ENCODE data around the gene CYS1. TPM values are rescaled to one million over a fixed set of nuclear protein-coding genes. Genes with fewer than 3 reads are reported as not detected.
A peak's percentile ranks its signal among the peaks of the same experiment; 100 is the strongest.

Gene CYS1, protein sequence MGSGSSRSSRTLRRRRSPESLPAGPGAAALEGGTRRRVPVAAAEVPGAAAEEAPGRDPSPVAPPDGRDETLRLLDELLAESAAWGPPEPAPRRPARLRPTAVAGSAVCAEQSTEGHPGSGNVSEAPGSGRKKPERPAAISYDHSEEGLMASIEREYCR
- not detected in 2 replicates for total RNA-seq (2016; rRNA removed; fragmentation: Illumina TruSeq; extraction: Trizol)
- total RNA-seq (2016; cell fraction: cytosol; rRNA removed; fragmentation: Illumina TruSeq; extraction: Trizol; ENCODE audit: low read depth): 0.09 TPM in 1 of 2 replicates, not detected in the other
- total RNA-seq (2016; cell fraction: insoluble cytoplasmic fraction; rRNA removed; fragmentation: Illumina TruSeq; extraction: Trizol): not detected in 2 replicates
- total RNA-seq (2016; cell fraction: membrane; rRNA removed; fragmentation: Illumina TruSeq; extraction: Trizol): 0.14 TPM in 1 of 2 replicates, not detected in the other
- total RNA-seq (2016; cell fraction: nucleus; rRNA removed; fragmentation: Illumina TruSeq; extraction: Trizol): not detected in 2 replicates
- polyA plus RNA-seq (2011; rRNA removed): 0.04 TPM in 2 replicates
- polyA plus RNA-seq (2011; cell fraction: cytosol; rRNA removed): 0.04 and 0.12 TPM in 2 replicates
- 0.03 TPM in 1 of 2 replicates, not detected in the other for polyA plus RNA-seq (2011; cell fraction: nucleus; rRNA removed)
- 0.13 TPM in 1 of 2 replicates, not detected in the other for polyA plus RNA-seq (2012)
- not detected in 2 replicates for polyA plus RNA-seq (2016; cell fraction: cytosol; fragmentation: Illumina TruSeq; extraction: Trizol; ENCODE audit: low read depth)
- not detected in 2 replicates for polyA plus RNA-seq (2016; cell fraction: insoluble cytoplasmic fraction; fragmentation: Illumina TruSeq; extraction: Trizol; ENCODE audit: low read depth)
- not detected in 2 replicates for polyA plus RNA-seq (2016; cell fraction: membrane; fragmentation: Illumina TruSeq; extraction: Trizol; ENCODE audit: low read depth)
- polyA plus RNA-seq (2016; cell fraction: nucleus; fragmentation: Illumina TruSeq; extraction: Trizol; ENCODE audit: insufficient read depth, low read depth): not detected in 2 replicates
- polyA minus RNA-seq (2011; rRNA and poly(A)+ RNA removed; ENCODE audit: low replicate concordance): 0.16 TPM in 1 of 2 replicates, not detected in the other
- polyA minus RNA-seq (2011; cell fraction: cytosol; rRNA and poly(A)+ RNA removed): not detected in 2 replicates
- not detected in 2 replicates for polyA minus RNA-seq (2011; cell fraction: nucleus; rRNA and poly(A)+ RNA removed)
- Bru-seq, nascent RNA: percentile 15 among the genes with signal in this experiment
- BruChase-seq, experiment 1, labeled RNA remaining after a 6-hour chase: percentile 9 among the genes with signal in this experiment
- BruChase-seq, experiment 2, labeled RNA remaining after a 2-hour chase: percentile 13 among the genes with signal in this experiment
- long read RNA-seq, experiment 1: 0 reads
- long read RNA-seq, experiment 2: 0 reads

DNA sequence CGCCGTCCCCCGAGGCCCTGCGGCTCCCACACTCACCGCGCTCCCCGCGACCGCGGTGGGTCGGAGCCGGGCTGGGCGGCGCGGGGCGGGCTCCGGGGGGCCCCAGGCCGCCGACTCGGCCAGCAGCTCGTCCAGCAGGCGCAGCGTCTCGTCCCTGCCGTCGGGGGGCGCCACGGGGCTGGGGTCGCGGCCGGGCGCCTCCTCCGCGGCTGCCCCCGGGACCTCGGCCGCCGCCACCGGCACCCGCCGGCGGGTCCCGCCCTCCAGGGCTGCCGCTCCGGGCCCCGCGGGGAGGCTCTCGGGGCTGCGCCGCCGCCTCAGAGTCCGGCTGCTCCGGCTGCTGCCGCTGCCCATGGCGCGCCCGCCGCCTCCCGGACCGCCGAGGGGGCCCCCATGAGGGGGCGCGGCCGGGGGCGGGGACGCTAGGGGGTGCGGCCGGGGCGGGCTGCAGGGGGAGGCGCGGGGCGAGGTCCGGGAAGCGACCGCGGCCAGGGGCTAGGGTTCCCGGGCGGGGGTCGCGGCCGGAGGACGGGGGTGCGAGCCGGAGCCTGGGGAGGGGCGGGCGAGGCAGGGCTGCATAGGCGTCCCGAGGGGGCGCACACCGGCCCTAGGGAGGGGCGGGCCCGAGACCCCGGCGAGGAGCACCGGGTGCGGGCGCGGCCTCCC is at the start of gene CYS1:
Gene CYS1, minus strand, starts transcription at position 542 of the 666 bp plus-strand sequence. Its CDS starts 188 bp downstream, at position 354.
- H3K27me3 ChIP-seq (ENCODE audit: control insufficient read depth in 1 of 2, insufficient read depth in 2 of 2, low read length in 2 of 2): peaks cover 10 to 72% of the 10 kb centered on the region in 2 experiments; a peak in 4 of 5 replicates
- in situ Hi-C loops (cut with HindIII; ENCODE audit: extremely low pct_ligation_motif_present, low pct_unique_long_range_greater_than_20kb): loop anchor here (5.0 kb wide), 1 partner anchor 37 kb away; no protein-coding TSS in a partner anchor
- POLR2A ChIA-PET: no interaction called here
- TF ChIP-seq WIZ (CRISPR knock-in tag; IDR thresholded peaks at IDR 0.05): no peak
- TF ChIP-seq, protein P1, sequence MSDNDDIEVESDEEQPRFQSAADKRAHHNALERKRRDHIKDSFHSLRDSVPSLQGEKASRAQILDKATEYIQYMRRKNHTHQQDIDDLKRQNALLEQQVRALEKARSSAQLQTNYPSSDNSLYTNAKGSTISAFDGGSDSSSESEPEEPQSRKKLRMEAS (IDR thresholded peaks at IDR 0.05): no peak
- no peak for TF ChIP-seq RARG (CRISPR knock-in tag; IDR thresholded peaks at IDR 0.05; ENCODE audit: low read depth)
- no peak for TF ChIP-seq ARNTL (CRISPR knock-in tag; IDR thresholded peaks at IDR 0.05)
- TF ChIP-seq, protein P2, sequence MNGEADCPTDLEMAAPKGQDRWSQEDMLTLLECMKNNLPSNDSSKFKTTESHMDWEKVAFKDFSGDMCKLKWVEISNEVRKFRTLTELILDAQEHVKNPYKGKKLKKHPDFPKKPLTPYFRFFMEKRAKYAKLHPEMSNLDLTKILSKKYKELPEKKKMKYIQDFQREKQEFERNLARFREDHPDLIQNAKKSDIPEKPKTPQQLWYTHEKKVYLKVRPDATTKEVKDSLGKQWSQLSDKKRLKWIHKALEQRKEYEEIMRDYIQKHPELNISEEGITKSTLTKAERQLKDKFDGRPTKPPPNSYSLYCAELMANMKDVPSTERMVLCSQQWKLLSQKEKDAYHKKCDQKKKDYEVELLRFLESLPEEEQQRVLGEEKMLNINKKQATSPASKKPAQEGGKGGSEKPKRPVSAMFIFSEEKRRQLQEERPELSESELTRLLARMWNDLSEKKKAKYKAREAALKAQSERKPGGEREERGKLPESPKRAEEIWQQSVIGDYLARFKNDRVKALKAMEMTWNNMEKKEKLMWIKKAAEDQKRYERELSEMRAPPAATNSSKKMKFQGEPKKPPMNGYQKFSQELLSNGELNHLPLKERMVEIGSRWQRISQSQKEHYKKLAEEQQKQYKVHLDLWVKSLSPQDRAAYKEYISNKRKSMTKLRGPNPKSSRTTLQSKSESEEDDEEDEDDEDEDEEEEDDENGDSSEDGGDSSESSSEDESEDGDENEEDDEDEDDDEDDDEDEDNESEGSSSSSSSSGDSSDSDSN (CRISPR knock-in tag; IDR thresholded peaks at IDR 0.05): 0 out of 2 replicates have a peak, but pooled peaks have one; percentile 3
- no peak for TF ChIP-seq KAT7 (CRISPR knock-in tag; IDR thresholded peaks at IDR 0.05; ENCODE audit: borderline replicate concordance)
- TF ChIP-seq GTF2F1 (IDR thresholded peaks at IDR 0.05; ENCODE audit: low read length): no peak
- TF ChIP-seq, protein P3, sequence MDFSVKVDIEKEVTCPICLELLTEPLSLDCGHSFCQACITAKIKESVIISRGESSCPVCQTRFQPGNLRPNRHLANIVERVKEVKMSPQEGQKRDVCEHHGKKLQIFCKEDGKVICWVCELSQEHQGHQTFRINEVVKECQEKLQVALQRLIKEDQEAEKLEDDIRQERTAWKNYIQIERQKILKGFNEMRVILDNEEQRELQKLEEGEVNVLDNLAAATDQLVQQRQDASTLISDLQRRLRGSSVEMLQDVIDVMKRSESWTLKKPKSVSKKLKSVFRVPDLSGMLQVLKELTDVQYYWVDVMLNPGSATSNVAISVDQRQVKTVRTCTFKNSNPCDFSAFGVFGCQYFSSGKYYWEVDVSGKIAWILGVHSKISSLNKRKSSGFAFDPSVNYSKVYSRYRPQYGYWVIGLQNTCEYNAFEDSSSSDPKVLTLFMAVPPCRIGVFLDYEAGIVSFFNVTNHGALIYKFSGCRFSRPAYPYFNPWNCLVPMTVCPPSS (IDR thresholded peaks at IDR 0.05): no peak
- TF ChIP-seq ZBTB20 (CRISPR knock-in tag; IDR thresholded peaks at IDR 0.05; ENCODE audit: borderline replicate concordance, low read depth): no peak
- no peak for TF ChIP-seq FOXC1 (CRISPR knock-in tag; IDR thresholded peaks at IDR 0.05; ENCODE audit: borderline replicate concordance)
- no peak for TF ChIP-seq PTBP1 (IDR thresholded peaks at IDR 0.05; ENCODE audit: low read depth, low read length, poor library complexity, severe bottlenecking)
- no peak for TF ChIP-seq HHEX (CRISPR knock-in tag; IDR thresholded peaks at IDR 0.05)
- no peak for TF ChIP-seq ATF7 (IDR thresholded peaks at IDR 0.05)
- TF ChIP-seq ATF7 (CRISPR knock-in tag; IDR thresholded peaks at IDR 0.05): no peak
- no peak for TF ChIP-seq FOXA3 (CRISPR knock-in tag; IDR thresholded peaks at IDR 0.05)
- TF ChIP-seq ZNF720 (CRISPR knock-in tag; IDR thresholded peaks at IDR 0.05): no peak
- TF ChIP-seq ZBTB42 (CRISPR knock-in tag; IDR thresholded peaks at IDR 0.05): no peak

More for the DNA sequence above, at the start of gene CYS1:
- Histone ChIP-seq H2AFZ (ENCODE audit: low read length) (no peak within 1 kb of the TSS), H3K4me1 (ENCODE audit: insufficient read depth, low read length) (peaks cover 10% of the 10 kb centered on the region), H3K79me2 (ENCODE audit: insufficient read depth, low read length) (no peaks in the 10 kb centered on the region), H3K27ac (ENCODE audit: extremely low read length, insufficient read depth, low read length) (no peak within 1 kb of the TSS), H3K36me3 (replicated peaks in 1 of 2; ENCODE audit: control insufficient read depth in 1 of 2, insufficient read depth in 2 of 2, low read length in 2 of 2) (no peaks in the 10 kb centered on the region), H4K20me1 (ENCODE audit: insufficient read depth, low read length) (no peaks in the 10 kb centered on the region), H3K4me2 (ENCODE audit: low read depth, low read length) (peak within 1 kb of the TSS; percentile 72), H3K4me3 (replicated peaks in 1 of 3; ENCODE audit: insufficient read depth in 1 of 3, low read depth in 2 of 3, low read length in 3 of 3) (peak within 1 kb of the TSS; percentile 56 to 72 (median 59); a peak in 5 of 6 replicates), H3K9me3 (ENCODE audit: low read length) (no peaks in the 10 kb centered on the region), H3K9ac (ENCODE audit: insufficient read depth, low read depth, low read length) (peak within 1 kb of the TSS; percentile 55; the same call in 1 of the 2 replicates)
- ATAC-seq (peak; percentile 55), DNase-seq (ENCODE audit: low spot score) (no peak), FAIRE-seq (no peak)
- CTCF ChIA-PET (ENCODE audit: low intra/inter-chr PET ratio, low total read pairs): interaction anchor here (1.4 kb wide), 1 partner anchor 17 kb away, joined by 3 read pairs; no protein-coding TSS in a partner anchor
- no CpG with 5 or more reads among the region's 98 CpGs for WGBS (ENCODE audit: low lambda C conversion rate)
- no TSS peak for BruUV-seq (replicated peaks)
- intact Hi-C loops (cut with micrococcal nuclease; ENCODE audit: unreplicated experiment): no loop called here

Data from HepG2 (cell line).